ELF-1 (cell line): ENCODE data around the gene SIRT7.
"Not testable (repeated sequence)": the region's sequence is repeated elsewhere in the genome, so short reads cannot be mapped to it uniquely, and the experiment has no call there.

Experiments
- DNase-seq: peaks from one replicate; pipeline ENCODE4 v3.0.0-alpha.2; 2016; ENCODE audit warnings: low read depth, low spot score

Gene SIRT7

DNA sequence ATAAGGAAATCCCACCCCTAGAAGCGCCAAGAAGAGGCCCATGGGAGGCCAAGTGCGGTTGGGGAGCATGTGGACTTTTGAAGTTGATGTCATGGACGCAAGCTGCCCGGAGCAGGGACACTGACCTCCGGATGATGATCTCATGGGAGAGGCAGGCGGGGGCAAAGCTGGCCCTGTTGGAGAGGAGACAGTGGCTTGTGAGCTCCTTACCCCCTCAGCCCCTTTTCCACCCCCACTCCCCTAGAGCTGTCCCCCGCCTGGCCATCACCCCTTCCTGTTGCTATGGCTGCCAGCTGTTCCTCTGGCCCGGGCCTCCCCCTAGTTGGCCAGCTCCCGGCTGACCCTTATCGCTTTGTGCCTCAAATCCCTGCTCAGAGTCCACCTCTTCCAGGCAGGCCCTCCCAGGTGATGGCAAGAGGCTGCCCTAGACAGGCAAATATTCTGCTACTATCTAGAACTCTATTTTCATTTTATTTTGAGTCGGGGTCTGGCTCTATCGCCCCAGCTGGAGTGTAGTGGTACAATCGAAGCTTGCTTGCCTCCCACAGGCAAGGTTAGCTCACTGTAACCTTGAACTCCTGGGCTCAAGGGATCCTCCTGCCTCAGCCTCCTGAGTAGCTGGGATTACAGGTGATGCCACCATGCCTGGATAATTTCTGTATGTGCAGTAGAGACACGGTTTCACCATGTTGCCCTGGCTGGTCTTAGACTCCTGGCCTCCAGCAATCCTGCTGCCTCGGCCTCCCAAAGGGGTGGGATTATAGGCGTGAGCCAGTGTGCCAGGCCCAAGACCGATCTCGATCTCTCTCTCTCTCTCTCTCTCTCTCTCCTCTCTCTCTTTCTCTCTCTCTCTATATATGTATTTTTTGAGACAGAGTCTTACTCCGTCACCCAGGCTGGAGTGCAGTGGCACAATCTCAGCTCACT is 36.4 kb upstream of the SIRT7 start:
- DNase-seq = no peak

DNA sequence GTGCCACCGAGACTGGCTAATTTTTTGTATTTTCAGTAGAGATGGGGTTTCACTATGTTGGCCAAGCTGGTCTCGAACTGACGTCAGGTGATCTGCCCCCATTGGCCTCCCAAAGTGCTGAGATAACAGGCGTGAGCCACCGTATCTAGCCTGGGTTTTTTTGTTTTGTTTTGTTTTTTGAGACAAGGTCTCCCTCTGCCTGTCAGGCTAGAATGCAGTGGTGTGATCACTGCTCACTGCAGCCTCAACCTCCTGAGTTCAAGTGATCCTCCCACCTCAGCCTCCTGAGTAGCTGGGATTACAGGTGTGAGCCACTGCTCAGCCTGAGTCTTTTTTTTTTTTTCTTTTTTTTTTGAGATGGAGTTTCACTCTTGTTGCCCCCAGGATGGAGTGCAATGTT is 35.5 kb upstream of the SIRT7 start:
- not testable (repeated sequence) for DNase-seq

DNA sequence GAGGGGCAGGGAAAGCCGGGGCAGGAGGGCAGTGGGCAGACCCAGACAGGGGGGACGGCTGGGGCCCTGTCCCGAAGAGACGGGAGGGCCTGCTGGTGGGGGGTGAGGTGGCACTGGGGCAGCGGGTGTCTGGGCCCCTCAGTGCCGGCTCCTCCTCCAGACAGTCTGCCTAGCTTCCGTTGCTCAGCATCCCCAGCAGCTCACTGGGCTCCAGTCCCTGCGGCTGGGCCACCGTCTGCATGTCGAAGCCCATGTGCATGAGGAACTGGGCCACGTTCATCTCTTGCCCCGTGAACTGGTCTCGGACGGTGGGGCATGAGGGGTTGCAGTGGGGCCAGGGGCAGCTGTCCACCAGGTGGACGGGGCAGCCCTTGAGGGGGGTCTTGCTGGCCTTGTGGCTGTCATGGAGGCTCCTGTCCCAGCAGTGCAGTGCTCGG is 34.8 kb upstream of the SIRT7 start:
- DNase-seq = no peak

DNA sequence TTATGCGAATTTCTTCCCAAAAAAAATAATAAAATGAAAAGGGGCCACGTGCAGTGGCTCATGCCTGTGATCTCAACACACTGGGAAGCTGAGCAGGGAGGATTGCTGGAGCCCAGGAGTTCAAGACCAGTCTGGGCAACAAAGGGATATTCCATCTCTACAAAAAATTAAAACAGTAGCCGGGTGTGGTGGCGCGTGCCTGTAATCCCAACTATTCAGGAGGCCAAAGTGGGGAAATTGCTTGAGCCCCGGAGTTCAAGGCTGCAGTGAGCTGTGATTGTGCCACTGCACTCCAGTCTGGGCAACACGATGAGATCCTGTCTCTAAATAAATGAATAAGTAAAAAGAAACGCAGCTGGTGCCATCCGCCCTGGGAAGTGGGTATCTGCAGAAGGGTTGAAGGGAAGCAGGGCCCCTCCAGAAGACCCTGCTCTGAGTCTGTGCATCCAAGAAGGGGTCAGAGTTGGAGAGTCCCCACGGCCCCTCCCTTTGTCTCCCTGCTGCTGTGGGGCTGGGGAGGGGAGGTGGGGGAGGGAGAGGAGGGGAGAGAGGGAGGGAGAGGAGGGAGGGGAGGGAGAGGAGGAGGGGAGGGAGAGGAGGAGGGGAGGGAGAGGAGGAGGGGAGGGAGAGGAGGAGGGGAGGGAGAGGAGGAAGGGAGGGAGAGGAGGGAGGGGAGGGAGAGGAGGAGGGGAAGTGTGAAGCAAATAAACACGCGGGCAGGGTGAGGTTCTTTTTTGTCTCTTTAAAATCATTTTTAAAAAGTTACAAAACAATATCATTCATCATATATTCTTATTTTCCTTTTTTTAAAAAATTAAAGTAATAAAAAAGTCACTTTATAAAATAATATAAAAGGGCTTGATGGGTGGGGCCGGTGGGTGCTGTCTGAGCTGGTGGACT is 34.1 kb upstream of the SIRT7 start:
- DNase-seq = no peak

DNA sequence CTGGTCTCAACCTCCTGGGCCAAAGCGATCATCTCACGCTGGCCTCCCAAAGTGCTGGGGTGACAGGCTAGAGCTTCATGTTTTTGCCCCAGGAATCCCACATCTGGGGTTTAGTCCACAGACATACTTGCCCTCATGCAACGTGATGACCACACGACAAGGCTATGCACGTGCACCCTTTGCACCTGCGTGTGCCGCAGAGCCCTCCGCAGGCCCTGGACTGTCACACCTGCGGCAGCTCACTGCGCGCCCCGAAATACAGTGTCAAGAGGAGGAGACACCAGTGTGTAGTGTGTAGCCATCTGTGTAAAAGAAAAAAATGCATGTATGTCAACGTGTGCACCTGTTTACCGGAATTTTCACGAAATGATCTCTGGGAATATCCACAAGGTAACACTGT is 32.5 kb upstream of the SIRT7 start:
- DNase-seq = no peak

DNA sequence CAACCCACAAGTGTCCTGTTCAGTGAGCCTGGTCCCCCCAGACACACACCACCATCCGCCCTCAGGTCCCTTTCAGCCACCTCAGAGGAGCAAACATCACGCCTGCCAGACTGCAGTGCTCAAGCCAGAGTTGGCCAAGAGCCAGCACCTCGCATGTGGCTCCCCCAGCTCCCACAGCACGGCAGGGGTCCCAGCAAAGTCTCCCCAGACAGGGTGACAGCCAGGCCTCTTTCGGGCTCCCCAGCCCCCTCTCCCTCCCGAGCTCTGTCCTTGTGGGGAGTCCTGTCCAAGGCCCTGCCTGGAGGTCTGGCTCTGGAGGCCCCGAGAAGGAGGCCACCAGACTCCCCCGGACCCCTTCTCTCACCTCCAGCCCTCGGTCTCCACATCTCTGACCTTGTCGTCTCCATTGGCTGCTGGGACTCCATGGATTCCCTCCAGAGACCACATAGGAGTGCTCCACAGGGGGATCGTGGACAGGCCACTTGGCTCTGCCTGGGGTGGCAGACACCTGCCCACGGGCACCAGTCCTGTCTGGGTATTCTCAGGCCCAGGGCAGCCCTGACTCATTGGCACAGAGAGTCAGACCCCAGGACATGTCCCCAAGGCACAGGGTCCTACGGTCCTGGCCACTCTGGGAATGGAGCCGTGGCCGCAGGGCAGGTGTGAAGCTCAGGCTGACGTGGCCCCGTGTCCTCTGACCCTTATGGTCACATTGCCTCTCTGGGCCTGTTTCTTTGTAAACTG is 30.8 kb upstream of the SIRT7 start:
- DNase-seq = no peak

DNA sequence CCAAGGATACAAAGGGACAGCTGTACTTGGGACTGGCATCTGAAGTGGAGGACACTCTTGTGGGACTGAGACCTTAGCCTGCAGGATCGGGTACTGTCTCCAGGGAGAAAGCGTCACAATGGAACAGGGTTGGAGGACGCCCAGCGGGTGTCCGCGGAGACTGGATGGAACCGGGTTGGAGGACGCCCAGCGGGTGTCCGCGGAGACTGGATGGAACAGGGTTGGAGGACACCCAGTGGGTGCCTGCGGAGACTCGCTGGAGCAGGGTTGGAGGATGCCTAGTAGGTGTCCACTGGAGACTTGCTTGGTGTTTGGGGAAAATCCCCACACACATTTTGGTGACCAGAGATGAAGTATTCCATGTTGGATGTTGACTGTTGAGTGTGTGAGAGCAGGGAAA is 29.2 kb upstream of the SIRT7 start, which contains the start of gene MYADML2:
Gene MYADML2, minus strand, starts transcription at position 45 of the 400 bp plus-strand sequence. CDS start 5,492 bp downstream, outside the sequence.
- DNase-seq = no peak

DNA sequence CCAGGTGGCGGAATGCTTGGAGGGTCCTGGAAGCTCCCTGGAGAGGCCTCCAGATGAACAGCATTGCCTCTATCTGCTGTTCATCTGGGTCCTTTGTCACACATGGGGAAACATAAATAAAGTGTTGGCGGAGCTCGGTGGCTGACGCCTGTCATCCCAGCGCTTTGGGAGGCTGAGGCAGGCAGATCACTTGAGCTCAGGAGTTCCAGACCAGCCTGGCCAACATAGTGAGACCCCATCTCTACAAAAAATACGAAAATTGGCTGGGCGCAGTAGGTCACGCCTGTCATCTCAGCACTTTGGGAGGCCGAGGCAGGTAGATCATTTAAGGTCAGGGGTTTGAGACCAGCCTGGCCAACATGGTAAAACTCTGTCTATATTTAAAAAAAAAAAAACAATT is 26.9 kb upstream of the SIRT7 start:
- DNase-seq = no peak

DNA sequence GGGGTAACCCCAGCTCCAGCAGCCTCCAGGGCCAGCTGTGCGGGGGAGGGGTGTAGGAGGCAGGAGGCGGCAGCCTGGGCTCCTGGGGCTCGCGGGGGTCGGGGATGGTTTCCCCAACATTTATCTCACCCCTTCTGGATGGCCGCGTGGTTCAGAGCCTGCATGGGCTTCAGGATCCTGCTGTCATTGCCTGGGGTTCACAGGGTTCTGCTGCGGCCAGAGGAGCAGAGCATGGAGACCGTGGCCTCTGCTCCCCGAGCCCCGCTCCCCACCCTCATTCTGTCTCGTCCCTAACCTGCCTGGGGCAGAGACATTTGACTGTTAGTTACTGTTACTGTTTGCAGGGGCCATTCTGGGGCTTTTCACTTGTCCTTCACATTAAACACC is 24.2 kb upstream of the SIRT7 start:
- DNase-seq = no peak

DNA sequence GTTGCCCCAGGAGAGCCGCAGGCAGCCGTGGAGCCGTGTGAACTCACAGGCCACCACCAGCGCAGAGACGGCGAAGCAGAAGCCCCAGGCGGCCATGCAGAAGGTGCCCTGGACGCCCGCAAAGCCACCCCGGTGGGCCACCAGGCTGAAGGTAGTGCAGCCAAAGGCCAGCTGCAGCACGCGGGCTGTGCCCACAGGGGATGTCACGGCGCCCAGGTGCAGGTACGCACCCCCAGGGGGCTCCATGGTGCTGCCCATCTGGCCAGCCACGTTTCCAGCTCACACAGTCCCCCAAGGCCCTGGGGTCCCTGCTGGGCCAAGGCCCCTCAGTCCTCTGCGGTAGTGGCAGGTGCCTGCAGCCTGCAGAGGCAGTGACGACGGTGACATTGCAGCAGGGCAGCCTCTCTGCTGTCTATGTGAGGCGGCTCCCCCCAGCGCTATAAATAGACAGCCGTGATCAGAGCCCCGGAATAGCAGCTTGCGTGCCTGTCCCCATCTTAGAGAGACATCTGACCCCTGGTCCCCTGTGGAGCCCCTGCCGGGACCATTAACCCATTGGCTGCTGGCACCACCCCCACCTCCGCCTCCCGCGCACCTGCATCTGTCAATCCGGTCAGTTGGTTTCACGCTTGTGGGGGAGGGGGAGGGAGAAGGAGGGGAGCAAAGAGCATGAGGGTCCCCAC is 23.6 kb upstream of the SIRT7 start:
- DNase-seq = no peak

DNA sequence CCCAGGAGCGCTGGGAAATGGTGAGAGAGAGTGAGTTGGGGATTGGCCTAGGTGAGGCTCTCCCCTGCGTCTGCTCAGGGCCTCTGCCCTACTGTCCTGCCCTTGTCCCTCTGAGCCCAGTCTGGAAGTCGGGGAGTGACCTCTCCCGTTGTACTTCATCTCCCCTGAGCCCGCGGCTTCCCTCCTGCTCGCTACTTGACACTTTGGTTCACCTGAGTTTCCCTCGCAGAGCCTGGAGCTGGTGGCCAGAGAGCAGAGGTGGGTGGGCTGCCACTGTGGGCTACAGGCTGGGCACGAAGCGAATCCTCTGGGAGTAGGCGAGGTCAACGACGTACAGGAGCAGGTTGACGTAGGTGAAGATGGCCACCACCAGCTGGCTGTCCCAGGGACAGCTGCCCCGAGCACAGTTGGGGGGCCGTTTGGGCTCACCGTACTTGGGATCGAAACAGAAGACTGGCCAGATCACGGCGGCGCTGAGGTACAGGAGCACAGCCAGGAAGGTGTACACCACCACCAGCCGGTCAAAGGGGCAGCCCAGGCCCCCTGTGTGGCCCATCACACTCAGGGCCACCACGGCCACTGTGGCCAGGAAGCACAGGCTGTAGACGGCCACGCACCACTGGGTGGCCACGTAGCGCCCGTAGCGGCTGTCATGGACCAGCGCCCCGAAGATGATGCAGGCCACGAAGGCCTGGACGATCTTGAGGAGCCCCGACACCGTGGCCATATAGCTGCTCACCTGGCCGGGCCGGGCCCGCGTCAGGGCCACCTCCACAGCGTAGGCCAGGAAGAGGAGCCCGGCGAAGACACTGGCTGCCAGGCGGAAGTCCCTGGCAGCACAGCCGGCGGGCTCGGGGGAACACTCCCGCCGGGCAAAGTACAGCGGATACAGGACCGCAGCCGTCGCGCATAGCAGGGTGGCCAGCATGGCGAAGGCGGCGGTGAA is 22.8 kb upstream of the SIRT7 start:
- DNase-seq = no peak

DNA sequence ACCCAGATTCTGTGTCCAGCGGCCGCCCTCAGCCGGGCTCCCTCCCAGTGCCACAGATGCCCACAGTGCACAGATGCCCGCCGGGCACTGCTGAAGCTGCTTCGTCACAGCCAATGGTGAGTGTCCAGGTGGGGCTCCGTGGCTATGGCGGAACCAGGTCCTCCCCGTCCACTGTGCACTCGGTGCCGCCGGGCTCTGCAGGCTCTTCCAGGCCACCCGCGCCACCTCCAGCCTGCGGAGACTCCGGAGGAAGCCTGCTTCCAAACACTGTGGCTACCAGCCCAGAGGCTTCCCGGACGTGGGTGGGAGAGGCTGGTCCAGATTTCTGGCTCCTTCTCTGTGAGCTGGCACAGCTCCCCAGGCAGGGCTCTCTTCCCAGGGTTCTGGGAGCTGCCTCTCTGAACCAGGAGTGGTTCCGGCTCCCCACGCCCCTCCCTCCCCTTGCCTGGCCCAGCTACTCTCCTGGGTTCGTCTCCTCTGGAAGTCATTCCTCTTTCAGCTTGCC is 22.0 kb upstream of the SIRT7 start:
- no peak for DNase-seq

DNA sequence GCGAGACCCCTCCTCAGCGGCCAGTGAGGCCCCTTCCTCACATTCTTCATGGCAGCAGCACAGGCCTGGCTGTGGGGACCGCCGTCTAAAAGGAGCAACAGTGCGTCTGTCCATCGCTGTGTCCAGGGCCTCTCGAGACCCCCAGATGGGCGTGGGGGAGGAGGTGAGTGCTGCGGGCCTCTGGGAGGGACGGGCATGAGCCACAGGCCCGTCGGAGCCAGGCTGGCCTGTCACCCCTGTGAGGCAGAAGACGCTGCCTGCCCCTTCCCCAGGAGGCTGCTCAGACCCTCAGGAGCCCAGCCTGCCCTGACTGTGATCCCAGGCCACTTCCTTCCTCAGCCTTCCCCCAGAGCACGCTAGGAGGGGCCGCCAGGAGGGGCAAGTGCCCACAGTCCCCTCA is 21.2 kb upstream of the SIRT7 start:
- DNase-seq = no peak

DNA sequence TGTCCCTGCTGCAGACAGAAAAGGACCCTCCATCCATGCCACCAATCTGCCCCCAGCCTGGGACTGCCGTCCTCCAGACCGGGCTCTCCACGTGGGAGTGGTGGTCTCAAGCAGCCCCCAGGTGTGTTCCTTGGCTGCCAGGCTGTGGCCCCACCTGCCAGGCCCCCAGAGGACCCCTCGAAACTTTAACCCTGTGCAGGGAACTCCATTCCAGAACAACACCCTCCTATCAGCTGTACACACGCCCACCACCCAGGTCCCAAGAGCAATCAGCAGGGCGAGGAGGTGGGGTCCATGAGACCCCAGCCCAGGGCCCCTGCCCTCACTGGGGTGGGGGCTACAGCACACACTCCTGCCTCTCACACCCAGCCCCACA is 17.7 kb upstream of the SIRT7 start:
- no peak for DNase-seq

DNA sequence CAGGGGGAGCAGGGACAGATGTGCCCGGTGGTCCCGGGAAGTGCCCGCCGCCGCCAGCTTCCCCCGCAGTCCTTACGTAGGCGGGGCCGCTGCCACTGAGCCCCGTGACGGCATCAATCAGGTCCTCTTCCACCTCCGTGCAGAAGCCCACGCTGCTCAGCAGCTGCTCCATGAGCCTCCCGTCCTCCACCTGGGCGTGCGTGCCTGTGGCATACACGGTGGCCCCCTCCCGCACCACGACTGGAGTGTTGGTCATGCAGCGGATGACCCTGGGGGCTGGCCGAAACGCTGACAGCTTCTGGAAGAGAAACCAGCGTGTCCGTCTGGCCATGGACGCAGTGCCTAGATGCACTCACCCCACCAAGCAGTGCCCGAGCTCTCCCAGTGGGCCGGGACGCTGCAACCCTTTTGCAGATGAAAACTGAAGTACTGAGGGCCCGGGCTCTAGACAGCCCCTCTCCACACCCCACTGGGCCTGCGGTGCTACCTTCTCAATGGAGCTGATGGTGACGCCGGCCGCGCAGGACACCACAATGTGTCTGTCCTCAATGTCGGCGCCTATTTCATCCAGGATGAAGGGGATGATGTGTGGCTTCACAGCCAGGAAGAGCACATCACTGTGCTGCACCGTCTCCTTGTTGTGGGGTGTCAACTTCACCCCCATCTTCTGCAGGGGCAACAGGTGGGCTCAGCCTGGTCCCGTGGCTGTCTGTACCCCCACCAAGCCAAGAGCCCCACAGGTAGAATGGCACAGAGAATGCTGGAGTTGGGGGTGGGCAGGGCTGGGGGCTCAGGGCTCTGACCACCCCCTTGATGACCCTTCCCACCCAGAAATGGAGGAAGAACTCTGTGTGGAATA is 17.1 kb upstream of the SIRT7 start:
- no peak for DNase-seq

DNA sequence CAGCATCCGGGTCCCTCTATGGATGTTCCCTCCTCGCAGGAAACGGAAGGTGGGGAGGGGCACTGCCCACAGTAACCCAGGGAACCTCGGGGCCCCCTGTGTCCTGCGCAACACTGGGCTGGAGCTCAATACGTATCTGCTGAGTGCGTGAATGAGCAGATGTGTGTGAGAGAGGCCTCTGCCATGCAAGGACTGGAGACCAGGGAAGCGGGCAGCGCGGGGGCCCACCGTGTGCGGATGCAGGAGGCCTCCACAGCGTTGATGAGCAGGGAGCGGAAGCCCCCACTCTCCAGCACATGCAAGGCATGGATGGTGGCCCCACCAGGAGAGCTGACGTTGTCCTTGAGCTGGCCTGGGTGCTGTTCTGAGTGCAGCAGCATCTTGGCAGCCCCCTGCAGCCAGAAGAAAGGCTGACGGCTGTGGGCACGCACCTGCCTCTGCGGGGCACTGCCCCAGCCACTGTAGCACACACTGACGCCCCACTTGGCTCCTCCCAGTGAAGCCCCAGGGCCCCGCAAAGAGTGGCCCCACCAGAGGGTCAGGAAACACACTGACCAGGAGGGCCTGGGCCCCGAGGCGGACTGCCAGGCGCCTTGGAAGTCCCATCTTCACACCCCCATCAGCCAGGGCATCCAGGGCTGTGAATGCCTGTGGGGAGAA is 16.3 kb upstream of the SIRT7 start:
- no peak for DNase-seq

DNA sequence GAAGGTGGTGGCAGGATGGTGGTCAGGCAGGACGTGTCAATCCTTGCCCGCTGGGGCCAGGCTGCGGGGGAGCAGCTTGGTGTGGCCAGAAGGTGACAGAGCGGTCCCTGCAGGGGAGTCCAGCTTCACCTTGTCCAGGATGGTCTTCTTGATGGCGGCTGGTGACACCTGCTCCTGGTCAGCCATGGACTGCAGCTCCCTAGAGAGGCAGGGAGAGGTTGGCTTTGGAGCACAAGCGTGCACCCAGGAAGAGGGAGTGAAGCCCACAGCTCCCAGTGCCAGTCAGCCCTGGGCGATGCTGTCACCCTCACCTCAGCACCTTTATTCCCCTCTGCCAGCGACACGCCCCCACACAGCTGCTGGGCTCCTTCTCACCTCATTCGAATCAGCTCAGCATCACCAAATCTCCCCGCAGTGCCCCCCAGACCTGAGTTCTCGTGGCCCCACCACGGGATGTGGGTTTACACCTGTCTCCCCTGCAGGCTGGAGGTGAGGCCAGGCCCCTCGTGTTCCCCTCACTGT is 15.3 kb upstream of the SIRT7 start:
- DNase-seq = no peak

DNA sequence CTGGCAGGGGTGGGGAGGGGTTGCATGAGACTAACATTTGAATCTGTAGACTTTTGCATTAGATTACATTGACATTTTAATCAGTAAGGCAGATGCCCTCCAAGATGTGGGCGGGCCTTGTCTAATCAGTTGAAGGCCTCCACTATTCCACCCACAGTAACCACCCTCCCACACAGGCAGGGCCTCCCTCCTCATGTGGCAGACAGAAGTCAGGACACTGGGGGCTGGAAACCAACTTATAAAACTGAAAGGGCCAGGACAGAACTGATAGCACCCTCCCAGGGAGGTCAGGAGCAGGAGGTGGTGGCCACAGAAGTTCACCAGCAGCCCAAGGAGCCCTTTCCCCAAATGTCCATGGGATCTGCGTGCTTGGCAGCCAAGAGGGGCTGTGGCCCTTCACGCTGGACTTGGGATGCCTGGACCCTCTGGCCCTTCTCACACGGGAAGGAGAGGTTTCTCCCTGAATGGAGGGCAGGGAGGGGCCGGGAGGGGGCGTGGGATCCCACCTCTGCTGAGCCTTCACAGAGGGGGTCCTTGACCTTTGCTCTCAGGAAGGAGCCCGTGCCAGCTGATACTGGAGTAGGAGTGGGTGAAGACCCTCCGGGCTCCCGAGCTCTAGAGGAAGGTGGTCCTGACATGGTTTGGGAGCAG is 14.5 kb upstream of the SIRT7 start:
- DNase-seq = no peak
